Stimulated activated CD4-positive, alpha-beta T cell treated with anti-CD3 and anti-CD28 coated beads, Interleukin-1b, Interleukin-23, amount 100 ng/mL, for 1 hour (primary cell): ENCODE measurements around the gene ZNF91.
"Not testable (repeated sequence)": the region's sequence is repeated elsewhere in the genome, so short reads cannot be mapped to it uniquely, and the experiment has no call there.

Source experiments
- DNase-seq, 2 donors: peaks; one replicate each; pipeline ENCODE4 v3.0.0-alpha.2; 2020; ENCODE audit warnings: low read depth in 2 of 2

Gene ZNF91

GRCh38 chr19:23395041-23395721 is at the start of gene ZNF91:
Gene ZNF91, minus strand, starts transcription at chr19:23395471. Its CDS starts 117 bp downstream, at chr19:23395354.
- DNase-seq, result peak; percentile 64 to 74

DNA sequence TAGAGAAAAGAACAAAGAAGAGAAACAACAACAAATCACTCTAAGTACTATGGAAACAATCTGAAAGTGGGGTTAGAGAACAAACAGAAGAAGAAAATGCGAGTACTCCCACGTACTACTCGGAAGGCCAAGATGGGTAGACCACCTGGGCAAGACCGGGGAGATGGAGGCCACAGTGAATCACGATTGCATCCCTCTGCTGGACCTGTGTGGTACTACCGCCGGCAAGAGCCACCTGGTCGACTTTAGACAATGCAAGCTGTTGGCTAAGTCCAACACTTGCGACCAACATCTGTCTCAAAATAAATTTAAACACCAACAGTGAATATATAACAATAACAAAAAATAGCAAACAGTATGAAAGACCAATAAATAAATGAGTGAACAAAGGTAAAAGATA is 45.5 kb upstream of the ZNF91 start:
- DNase-seq, result no peak

- DNase-seq, result no peak
Measured at GRCh38 chr19:23440207-23440606, 44.9 kb upstream of the ZNF91 start.

DNA sequence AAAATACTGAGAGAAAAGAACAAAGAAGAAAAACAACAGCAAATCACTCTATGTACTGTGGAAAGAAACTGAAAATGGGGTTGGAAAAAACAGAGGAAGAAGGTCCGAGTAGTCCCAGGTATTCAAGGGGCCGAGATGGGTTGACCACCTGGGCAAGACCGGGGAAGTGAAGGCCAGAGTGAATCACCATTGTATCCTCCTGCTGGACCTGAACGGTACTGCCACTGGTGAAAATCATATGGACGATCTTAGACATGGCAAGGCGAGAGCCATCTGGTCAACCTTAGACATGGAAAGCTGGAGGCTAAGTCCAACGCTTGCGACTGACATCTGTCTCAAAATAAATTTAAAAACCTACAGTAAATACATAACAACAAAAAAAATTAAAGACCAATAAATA is 44.4 kb upstream of the ZNF91 start:
- no peak for DNase-seq

GRCh38 chr19:23437901-23438300 is 42.6 kb upstream of the ZNF91 start:
- no peak for DNase-seq

- DNase-seq, result no peak
Measured at GRCh38 chr19:23436944-23437343, 41.7 kb upstream of the ZNF91 start.

DNA sequence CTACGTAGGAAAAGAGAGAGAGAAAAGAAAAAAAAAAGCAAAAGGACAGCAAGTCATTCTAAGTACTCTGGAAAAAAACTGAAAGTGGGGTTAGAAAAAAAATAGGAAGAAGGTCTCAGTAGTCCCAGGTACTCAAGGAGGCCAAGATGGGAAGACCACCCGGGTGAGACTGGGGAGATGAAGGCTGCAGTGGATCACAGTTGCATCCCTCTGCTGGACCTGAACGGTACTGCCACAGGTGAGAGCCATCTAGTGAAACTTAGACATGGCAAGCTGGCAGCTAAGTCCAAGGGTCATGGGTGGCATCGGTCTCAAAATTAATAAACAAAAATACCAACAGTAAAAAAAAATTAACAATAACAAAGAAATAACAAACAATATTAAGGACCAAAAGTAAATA is 41.0 kb upstream of the ZNF91 start:
- no peak for DNase-seq

- DNase-seq, result no peak
Measured at GRCh38 chr19:23420824-23421223, 25.6 kb upstream of the ZNF91 start.

DNA sequence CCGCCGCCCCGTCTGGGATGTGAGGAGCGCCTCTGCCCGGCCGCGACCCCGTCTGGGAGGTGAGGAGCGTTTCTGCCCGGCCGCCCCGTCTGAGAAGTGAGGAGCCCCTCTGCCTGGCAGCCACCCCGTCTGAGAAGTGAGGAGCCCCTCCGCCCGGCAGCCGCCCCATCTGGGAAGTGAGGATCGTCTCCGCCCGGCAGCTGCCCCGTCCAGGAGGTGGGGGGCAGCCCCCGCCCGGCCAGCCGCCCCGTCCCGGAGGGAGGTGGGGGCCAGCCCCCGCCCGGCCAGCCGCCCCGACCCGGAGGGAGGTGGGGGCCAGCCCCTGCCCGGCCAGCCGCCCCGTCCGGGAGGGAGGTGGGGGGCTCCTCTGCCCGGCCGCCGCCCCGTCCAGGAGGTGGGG is 24.0 kb upstream of the ZNF91 start:
- DNase-seq, result not testable (repeated sequence)

DNA sequence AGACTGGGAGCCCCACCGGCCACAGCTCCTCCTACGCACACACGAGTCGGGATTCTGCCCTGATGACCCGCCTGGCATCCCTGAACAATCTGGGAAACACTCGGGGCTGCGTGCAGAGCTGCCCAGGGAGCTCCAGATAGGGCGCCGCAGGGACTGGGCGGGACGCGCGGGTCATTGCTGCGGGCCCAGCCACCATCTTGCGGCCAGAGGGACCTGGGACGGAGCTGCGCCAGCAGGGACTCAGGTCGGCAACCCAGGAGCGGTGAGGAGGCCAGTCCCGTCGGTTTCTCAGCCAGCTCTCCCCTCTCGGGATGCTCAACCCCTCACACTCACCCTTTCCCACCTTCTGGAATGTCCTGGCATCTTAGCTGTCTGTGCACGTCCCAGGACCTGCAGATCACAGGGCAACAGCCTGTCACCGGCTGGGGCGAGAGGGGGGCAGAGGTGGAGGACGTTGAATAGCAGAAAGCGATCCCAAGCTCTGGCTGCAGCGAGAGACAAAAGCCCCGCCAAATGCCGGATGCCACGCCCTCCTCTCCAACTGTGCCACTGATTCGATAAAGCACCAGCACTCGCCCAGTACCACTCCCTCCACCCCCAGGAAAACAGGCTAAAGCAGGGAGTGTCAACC is 20.4 kb upstream of the ZNF91 start:
- no peak for DNase-seq

DNA sequence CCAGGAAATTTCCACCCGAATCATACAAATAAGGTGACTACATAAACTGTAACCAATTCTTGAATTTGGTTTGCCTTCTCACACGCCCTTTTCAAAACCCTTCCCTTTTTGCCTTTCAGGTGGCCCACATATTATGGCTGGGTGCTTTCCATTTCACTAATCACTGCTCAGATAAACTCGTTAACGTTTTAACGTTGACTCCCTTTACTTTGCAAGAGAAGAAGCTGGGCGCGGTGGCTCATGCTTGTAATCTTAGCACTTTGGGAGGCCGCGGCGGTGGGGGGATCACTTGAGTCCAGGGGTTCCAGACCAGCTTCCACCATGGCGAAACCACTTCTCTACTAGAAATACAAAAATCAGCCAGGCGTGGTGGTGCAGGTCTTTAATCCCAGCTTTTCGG is 19.8 kb upstream of the ZNF91 start:
- DNase-seq, result no peak

- no peak for DNase-seq
Measured at GRCh38 chr19:23410155-23410554, 14.9 kb upstream of the ZNF91 start.

- no peak for DNase-seq
Measured at GRCh38 chr19:23409392-23410048, 14.2 kb upstream of the ZNF91 start.

DNA sequence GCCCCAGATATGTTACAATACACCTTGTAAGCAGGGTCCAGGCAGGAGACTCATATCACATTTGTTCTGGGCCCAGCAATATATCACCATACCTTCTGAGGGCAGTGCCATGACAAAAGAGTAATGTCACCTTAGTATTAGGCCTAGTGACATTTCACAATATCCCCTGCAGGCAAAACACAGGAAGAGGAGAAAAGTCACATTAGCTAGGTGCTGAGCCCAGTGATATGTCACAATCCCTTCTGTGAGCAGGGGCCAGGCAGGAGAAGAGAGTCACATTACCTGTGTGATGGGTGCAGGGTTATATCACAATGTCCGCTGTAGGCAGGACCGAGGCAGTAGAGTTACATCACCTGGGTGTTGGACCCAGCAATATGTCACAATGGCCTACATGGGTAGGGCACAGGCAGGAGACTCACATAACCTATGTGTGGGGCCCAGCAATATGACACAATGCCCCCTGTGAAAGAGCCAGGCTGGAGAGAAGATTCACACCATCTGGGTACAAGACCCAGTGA is 12.4 kb upstream of the ZNF91 start:
- DNase-seq, result no peak

DNA sequence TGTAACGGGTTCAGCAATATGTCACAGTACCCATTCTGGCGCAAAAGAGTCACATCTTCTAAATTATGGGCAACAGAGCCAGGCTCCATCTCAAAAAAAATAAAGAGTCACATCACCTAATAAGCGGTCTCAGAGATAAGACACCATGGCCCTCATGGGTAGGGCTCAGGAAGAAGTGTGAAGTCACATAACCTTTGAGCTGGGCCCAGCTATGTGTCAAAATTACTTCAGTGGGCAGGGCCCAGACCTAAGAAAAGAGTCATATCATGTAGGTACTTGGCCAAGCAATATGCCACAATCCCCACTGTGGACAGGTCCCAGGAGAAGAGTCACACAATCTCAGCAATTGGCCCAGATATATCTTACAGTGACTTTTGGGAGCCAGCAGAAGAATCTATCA is 11.4 kb upstream of the ZNF91 start:
- DNase-seq, result no peak

DNA sequence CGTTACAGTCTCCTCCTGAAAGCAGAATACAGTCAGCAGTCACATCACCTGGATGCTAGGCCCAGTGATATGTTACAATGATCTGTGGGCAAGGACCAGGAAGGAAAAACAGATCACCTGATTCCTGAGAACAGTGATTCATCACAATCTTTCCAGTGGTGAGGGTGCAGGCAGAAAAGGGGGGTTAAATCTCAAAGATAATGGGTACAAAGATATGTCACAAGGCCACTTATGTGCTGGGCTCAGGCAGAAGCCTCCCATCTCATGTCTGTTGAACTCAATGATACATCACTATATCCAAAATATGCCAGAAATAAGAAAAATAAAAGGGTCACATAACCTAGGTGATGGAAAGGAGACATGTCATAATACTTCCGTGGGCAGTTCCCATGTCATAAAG is 10.8 kb upstream of the ZNF91 start:
- DNase-seq, result no peak

DNA sequence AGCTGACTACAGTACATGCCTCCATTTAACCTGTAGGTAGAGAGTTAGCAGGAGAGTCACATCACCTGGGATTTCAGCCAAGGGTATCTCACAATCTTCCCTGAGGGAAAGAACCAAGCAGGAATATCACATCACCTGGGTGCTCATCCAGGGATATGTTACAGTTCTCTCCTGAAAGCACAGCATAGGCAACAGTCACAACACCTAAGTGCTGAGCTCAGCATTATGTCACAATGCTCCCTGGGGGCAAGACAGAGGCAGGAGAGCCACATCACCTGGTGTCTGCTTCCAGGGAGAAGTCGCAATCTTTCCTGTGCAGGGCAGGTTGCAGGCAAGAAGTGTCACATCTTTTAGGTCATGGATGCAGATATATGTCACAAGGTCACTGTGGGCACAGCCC is 9.4 kb upstream of the ZNF91 start:
- no peak for DNase-seq

- no peak for DNase-seq
Measured at GRCh38 chr19:23403581-23404324, 8.5 kb upstream of the ZNF91 start.

GRCh38 chr19:23403052-23403451 is 7.8 kb upstream of the ZNF91 start:
- no peak for DNase-seq

GRCh38 chr19:23402388-23402787 is 7.1 kb upstream of the ZNF91 start:
- DNase-seq, result no peak

DNA sequence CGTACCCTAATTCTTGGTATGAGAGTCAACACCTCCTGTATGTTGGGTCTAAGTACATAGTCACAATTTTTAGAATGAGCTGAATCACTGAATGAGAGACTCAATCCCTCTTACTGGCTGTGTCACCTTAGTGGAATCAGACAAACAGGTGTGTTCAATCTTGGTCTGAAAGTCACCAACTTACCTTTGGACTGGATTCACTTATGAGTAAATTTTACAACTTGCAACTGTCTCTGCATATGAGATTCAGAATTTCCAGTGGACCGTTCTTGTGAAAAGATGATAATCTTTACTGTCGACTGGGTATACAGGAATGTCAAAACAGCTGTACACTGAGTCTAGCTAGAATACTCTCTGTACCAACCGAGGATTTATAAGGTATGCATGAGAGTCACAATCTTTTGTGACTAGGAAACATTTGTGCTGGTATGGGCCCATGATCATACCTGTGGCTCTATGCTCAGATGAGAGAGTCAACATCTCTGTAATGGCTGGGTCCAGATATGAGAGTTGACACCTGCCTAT is 5.9 kb upstream of the ZNF91 start:
- no peak for DNase-seq

DNA sequence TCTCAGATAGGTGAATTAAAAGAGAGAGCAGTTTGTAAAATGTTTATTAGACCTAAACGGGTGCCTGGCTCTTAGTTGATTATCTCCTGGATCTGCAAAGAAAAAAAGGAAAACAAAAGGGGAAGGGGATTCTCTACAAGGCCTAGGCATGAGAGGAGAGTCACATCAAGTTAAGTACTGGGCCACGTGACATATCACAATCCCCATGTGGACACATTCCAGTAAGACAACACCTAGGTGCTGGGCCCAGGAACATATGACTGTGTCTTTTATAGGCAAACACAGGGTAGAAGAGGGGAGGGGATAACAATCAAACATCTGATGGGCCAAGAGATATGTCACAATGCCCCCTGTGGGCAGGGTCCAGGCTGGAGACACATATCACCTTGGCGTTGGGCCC is 4.2 kb upstream of the ZNF91 start:
- DNase-seq, result no peak
